HG03378 (cell line): ENCODE results near the gene OR5A2.
A peak's percentile ranks its signal among the peaks of the same experiment; 100 is the strongest.
"Not testable (repeated sequence)": the region's sequence is repeated elsewhere in the genome, so short reads cannot be mapped to it uniquely, and the experiment has no call there.

Source experiments
- ATAC-seq: cut with Tn5 transposase; IDR thresholded peaks from one replicate; pipeline ENCODE4 v1.9.1; 2021; ENCODE audit warnings: mild to moderate bottlenecking, moderate library complexity; ENCODE audit not compliant: unreplicated experiment

OR5A2 gene, protein sequence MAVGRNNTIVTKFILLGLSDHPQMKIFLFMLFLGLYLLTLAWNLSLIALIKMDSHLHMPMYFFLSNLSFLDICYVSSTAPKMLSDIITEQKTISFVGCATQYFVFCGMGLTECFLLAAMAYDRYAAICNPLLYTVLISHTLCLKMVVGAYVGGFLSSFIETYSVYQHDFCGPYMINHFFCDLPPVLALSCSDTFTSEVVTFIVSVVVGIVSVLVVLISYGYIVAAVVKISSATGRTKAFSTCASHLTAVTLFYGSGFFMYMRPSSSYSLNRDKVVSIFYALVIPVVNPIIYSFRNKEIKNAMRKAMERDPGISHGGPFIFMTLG

GRCh38 chr11:59426361-59427067 lies at the start of gene OR5A2:
TSS of gene OR5A2 (minus strand) at chr11:59426413. CDS start at chr11:59422953, 3,460 bp downstream.
- no peak for ATAC-seq

- ATAC-seq, result no peak
Observed at GRCh38 chr11:59475176-59475575, 49.0 kb upstream of the OR5A2 start.

DNA sequence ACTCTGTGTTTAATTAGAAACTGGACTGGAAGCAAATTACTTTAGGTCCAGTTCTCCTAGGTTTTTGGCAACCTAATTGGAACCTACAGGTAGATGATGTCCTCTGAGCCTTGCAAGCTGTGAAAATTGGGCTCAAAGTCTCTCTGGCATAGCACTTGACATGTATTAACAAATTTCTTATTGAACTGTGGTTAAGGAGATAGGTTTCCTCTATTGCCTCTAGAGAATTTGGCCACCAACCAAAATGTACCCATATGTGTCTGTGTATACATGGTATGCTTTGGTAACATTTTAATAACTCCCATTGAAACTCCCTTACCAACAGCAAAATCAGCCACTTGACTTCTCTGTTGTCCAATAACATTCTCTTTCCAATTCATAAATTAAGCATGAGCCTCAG lies 46.8 kb upstream of the OR5A2 start, which contains the start of gene OR4D10:
Gene OR4D10, plus strand, starts transcription at position 301 of the 400 bp plus-strand sequence. CDS start 4,115 bp downstream, outside the sequence.
- no peak for ATAC-seq

GRCh38 chr11:59463190-59463641 lies 37.0 kb upstream of the OR5A2 start:
- ATAC-seq, result no peak

- ATAC-seq, result no peak
Observed at GRCh38 chr11:59459916-59460315, 33.7 kb upstream of the OR5A2 start.

DNA sequence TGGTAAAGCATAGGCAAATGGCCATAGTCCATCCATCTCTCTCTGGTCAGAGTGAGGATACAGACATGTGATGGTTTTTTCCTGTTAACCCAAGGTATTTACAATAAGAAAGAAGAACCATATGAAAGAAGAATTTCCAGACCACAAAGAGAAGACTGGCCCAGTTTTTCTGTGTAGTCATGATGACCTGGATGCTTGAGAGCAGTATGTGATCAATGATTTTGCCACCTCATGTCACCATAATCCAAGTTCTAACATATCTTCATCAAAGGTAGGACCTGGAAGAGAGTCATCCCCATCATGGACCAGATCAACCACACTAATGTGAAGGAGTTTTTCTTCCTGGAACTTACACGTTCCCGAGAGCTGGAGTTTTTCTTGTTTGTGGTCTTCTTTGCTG lies 30.4 kb upstream of the OR5A2 start, which contains the start of gene OR4D6:
Gene OR4D6, plus strand, starts transcription at position 301 of the 400 bp plus-strand sequence. Its CDS starts 0 bp downstream, at position 301.
- ATAC-seq, result no peak

- ATAC-seq, result no peak
Observed at GRCh38 chr11:59448484-59448883, 22.3 kb upstream of the OR5A2 start.

DNA sequence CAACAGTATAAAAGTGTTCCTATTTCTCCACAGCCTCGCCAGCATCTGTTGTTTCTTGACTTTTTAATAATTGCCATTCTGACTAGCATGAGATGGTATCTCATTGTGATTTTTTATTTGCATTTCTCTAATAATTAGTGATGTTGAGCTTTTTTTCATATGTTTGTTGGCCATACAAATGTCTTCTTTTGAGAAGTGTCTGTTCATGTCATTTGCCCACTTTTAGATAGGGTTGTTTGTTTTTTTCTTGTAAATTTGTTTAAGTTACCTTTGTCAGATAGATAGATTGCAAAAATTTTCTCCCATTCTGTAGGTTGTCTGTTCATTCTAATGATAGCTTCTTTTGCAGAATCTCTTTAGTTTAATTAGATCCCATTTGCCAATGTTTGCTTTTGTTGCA lies 19.4 kb upstream of the OR5A2 start:
- not testable (repeated sequence) for ATAC-seq

DNA sequence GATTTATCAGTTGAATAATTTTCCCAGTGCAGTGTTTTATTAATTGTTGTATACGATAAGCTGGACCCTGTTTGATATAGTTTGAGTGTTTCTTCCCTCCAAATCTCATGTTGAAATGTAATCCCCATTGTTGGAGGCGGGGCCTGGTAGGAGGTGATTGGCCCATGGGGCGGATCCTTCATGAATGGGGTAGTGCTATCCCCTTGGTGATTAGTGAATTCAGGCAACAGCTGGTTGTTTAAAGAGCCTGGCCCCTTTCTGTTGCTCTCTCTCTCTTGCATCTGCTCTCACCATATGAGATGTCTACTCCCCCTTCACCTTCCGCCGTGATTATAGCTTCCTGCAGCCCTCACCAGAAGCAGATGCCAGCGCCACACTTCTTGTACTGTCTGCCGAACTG lies 11.6 kb upstream of the OR5A2 start:
- no peak for ATAC-seq

GRCh38 chr11:59436169-59436568 lies 10.0 kb upstream of the OR5A2 start, which contains the start of gene OR5A1:
TSS of gene OR5A1 (plus strand) at chr11:59436469. CDS start at chr11:59443169, 6,700 bp downstream.
- no peak for ATAC-seq

GRCh38 chr11:59429924-59430516 lies 3.8 kb upstream of the OR5A2 start:
- peak; percentile 81 for ATAC-seq

- ATAC-seq, result no peak
Observed at GRCh38 chr11:59427068-59427382, 812 bp upstream of the OR5A2 start.

DNA sequence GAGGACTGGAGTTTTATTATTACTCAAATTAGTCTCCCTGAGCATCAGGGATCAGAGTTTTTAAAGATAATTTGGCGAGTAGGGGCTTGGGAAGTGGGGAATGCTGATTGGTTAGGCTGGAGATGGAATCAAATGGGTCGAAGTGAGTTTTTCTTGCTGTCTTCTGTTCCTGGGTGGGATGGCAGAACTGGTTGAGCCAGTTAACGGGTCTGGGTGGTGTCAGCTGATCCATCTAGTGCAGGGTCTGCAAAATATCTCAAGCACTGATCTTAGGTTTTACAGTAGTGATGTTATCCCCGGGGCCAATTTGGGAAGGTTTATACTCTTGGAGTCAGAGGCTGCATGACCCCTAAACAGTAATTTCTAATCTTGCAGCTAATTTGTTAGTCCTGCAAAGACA lies 1.1 kb downstream of the OR5A2 start:
- no peak for ATAC-seq

DNA sequence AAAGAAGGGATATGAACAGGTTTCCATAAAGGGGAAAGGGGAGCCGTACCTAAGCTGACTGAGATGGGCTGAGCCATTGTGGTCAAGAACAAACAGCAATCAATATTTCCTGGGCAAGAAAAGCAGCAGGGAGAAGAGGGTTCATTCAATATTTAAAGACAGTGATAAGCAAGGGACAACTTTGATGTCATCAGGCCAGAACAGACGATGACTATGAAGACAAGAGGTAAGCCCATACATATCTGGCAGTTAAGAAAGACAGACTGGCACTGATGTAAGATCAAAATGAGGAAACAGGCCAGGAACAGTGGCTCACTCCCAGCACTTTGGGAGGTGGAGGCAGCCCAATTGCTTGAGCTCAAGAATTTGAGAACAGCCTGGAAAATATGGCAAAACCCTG lies 2.4 kb downstream of the OR5A2 start:
- ATAC-seq, result no peak

DNA sequence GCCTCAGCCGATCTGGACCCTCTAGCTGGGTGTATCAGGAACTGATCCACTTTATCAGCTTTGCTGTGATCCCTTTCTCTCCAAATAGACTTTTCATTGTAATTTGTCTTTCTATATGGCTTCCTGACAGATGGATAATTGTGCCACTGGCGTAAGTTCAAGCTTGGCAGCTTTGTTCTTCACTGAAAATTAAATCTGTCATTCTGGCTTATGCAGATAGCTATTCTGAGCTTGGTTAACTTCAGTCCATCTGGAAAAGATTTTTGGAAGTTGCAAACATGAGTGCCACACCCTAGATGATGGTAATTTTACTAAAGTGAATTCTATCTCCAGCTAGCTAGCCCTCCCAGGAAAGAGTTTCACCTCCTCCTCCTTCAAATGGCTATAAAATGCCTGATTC lies 8.1 kb downstream of the OR5A2 start:
- no peak for ATAC-seq

- no peak for ATAC-seq
Observed at GRCh38 chr11:59417023-59417422, 9.2 kb downstream of the OR5A2 start.

- ATAC-seq, result no peak
Observed at GRCh38 chr11:59416613-59417012, 9.6 kb downstream of the OR5A2 start.

- no peak for ATAC-seq
Observed at GRCh38 chr11:59415111-59415510, 11.1 kb downstream of the OR5A2 start.

GRCh38 chr11:59413646-59414045 lies 12.6 kb downstream of the OR5A2 start:
- ATAC-seq, result no peak

- ATAC-seq, result no peak
Observed at GRCh38 chr11:59403546-59403945, 22.7 kb downstream of the OR5A2 start.

GRCh38 chr11:59401262-59401552 lies 25.0 kb downstream of the OR5A2 start:
- ATAC-seq, result no peak
